Measurements from ENCODE around the gene CERS6.

CERS6 gene

DNA sequence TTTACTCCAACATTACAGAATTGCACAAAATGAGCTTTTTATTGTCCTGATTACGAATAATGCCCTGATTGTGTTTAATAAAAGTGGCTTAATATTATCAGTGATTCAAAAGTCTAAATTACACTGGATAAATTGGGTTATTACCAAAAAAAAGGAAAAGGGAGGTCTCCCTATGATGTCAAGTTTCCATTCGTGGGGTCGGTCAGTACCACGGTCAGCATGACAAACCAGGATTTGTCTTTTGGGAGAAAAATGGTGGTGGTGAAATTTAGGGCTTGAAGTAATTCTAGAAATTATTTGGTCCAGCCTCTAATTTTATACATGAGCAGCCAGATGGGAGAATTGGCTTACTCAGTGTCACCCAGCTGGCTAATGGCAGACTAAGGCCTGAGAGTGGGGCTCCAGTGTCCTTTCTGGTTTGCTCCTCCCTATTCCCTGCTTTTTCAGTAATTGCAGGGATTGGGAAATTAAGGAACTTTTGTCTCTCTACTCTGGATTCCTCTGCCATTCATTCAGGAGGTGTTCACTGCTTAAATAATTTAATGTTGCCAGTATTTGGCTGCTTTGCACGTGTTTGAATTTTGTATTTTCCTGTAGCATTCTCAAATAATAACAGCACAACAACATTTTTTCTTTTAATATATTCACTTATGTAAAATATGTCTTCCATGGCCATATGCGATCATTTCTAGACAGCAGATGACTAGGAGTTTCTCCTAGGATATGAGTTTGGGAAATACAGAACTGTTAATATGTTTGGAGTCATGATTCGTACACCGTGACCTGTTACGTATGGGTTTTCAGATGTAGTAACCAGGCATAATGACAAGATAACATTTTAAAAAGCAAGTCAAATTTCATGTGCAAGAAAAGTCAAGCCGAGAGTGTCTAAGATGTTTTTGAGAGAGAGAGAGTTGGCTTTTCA, 217.5 kb downstream of the CERS6 start:
- DNase-seq (ENCODE audit: low read depth) = no peak

DNA sequence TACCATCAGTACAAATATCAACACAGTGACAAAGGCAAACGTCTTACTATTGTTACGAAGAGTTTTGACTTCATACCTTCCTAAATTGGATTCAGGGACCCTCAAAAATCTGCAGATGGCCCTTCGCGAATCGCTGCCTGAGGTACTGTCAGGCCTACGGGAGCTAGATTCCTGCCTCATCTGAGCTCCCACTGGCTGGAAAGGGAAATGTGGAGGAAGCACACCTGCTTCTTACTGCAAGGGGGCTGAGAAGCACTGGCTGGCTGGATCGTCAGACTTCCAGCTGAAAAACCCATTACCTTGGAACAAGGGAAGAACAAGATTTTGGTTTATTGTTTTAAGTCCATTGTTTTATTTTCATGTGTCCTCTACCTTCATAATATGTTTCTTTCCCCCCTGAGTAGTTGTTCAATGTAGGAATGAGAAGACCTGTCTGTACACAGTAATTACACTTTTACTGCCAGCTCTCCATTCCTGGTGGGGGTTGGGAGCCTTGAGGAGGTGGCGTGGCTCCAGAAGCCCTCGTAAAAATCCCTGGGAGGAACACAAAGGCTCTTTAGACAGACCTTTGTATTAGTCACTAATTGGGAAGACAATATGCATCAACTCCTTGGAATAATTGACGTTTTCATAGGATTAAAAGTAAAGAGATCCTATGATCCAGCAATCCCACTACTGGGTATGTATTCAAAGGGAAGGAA, 222.2 kb downstream of the CERS6 start:
- no peak for DNase-seq (ENCODE audit: low read depth)

GRCh38 chr2:168679081-168679480, 223.0 kb downstream of the CERS6 start:
- DNase-seq (ENCODE audit: low read depth) = no peak

- no peak for DNase-seq (ENCODE audit: low read depth)
Measured at GRCh38 chr2:168679741-168680310, 223.8 kb downstream of the CERS6 start.

DNA sequence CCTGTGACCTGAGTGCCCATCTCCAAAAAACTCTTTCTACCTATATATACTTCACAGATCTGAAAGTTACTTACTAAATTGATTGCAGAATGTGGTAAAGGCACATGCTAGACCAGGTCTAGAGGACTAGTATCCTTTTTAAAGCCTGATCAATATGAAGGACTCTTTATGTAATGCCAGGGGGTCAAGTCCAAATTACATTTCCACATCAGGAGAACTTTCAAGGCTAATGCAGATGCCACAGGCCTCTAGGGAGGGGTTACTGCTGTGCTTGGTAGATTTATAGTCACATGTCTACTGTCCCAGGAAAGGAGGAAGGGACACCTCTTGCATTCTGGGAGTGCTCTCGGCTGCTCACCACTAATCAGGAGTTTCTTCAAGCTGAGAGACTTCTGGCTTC, 227.9 kb downstream of the CERS6 start:
- no peak for DNase-seq (ENCODE audit: low read depth)

GRCh38 chr2:168684921-168685599, 229.0 kb downstream of the CERS6 start:
- DNase-seq (ENCODE audit: low read depth) = no peak

- DNase-seq (ENCODE audit: low read depth) = no peak
Measured at GRCh38 chr2:168685600-168686451, 229.8 kb downstream of the CERS6 start.

GRCh38 chr2:168686452-168687191, 230.6 kb downstream of the CERS6 start:
- DNase-seq (ENCODE audit: low read depth) = peak; percentile 57

DNA sequence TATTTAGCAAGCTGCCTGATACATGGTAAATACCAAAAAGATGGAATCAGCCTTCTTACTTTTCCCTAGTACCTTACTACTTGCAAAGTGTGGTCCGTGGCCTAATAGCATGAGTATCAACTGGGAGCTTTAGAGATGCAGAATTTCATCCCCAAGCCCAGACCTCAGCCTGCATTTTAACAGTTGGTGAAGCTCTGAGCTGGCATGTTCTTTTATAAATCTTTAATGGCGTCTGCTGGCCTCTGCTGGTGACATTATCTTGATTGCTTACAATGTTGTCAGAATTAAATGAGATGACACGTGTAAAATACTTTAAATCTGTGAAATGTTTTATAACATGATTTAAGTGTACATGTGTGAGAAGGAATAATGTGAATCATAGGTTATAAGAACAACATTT, 231.2 kb downstream of the CERS6 start:
- peak; percentile 44 for DNase-seq (ENCODE audit: low read depth)

DNA sequence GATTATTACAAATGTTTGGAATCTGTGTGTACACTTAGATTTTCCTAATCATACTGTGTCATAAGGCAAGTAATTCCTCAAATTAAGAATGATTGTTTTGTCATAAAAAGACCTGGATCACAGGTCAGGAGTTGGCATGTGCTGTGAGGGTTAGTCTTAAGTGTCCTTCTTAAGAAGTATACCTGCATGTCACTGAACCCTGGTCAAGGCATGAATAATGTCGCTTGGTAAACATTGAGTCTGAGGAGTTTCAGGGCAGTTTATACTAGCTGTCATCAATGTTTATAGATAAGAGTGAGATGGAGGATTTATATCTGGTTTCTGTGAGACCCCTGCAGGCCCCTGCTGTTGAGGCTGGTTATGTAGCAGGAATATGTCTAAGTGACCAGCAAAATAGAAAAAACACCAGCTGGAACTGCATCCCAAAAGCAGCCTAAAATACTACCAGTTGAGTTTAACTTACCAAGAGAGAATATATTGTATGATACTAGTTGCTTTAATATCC, 234.4 kb downstream of the CERS6 start:
- DNase-seq (ENCODE audit: low read depth) = no peak

- DNase-seq (ENCODE audit: low read depth) = no peak
Measured at GRCh38 chr2:168691221-168691620, 235.1 kb downstream of the CERS6 start.

GRCh38 chr2:168692132-168692744, 236.2 kb downstream of the CERS6 start:
- DNase-seq (ENCODE audit: low read depth) = no peak

DNA sequence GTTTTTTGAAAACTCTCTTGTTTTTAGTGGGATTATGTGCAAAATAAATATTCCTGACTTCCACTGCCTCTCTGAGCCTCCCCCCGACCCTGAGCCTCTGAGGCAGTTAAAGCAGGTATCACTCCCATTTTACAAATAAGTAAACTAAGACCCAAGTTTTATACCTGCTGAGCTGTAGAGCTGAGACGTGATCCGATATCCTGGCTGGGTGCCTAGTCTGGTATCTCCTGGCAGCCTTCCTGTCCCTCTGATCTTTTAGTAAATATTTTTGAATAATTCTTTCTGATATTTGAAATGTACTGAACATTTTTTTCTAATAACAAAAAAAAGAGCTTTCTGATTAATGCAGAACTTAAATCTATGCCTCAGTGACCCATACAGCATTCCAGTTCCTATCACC, 238.1 kb downstream of the CERS6 start:
- no peak for DNase-seq (ENCODE audit: low read depth)

DNA sequence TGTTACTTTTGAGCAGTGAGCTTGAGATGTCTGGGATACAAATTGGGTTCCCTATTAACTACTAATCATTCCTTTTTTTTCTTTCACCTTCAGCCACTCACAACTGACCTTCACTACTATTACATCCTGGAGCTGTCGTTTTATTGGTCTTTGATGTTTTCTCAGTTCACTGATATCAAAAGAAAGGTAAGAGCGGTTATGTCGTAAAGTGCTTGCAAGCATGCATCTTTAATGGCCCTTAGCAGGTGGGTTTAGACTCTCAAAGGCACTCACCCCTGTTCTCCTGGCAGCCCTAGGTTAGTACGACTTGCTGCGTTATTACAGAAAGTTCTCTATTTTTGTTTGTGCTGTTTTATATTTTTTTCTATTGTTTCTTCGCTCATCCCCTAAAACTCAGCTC, 238.8 kb downstream of the CERS6 start:
- DNase-seq (ENCODE audit: low read depth) = no peak

- DNase-seq (ENCODE audit: low read depth) = peak; percentile 26
Measured at GRCh38 chr2:168697668-168698121, 241.6 kb downstream of the CERS6 start.

GRCh38 chr2:168698969-168699368, 242.9 kb downstream of the CERS6 start:
- no peak for DNase-seq (ENCODE audit: low read depth)

- peak; percentile 78 for DNase-seq (ENCODE audit: low read depth)
Measured at GRCh38 chr2:168699844-168700417, 243.9 kb downstream of the CERS6 start.

DNA sequence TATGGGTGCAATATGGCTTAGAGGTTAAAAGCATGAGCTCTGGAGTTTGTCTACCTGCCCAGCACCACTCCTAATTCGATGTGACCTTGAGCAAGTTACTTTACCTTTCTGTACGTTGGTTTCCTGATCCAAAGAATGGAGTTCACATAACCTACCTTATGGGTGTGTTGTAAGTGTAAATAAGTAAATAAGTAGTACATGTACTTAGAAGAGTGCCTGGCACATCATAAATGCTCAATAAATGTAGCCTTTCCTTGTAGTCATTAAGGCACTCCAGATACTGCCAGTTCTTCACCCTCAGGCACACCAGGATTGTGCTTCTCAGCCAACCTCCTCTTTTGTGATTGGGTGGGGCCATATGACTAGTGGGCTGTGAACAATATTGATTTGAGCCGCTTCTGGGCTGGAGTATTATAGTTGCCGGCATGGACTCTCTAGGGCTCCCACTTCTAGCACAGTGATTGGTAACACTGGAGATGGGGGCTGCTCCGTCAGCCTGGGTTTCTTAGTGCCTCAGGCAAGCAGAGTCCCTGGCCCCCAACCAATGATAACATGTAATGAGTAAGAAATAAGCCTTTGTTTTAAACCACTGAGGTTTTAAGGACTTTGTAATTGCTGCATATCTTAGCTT, 244.7 kb downstream of the CERS6 start:
- DNase-seq (ENCODE audit: low read depth) = peak; percentile 58

- DNase-seq (ENCODE audit: low read depth) = no peak
Measured at GRCh38 chr2:168702579-168702978, 246.5 kb downstream of the CERS6 start.
